ENCODE results near the gene TUSC2.

Gene TUSC2

GRCh38 chr3:50358911-50359759 is 31.1 kb upstream of the TUSC2 start, which contains the start of gene TMEM115:
TMEM115 (minus strand) TSS chr3:50359521; CDS start chr3:50359063, 458 bp downstream.
- peaks cover 24% of the 10 kb centered on the region for H3K36me3 Mint-ChIP-seq (ENCODE audit: low read depth)
- H3K27me3 Mint-ChIP-seq (ENCODE audit: low read depth) = no peaks in the 10 kb centered on the region
- peaks cover 32% of the 10 kb centered on the region for H3K4me1 Mint-ChIP-seq (ENCODE audit: low read depth)
- peak within 1 kb of the TSS; percentile 92 for H3K27ac Mint-ChIP-seq
- peak within 1 kb of the TSS; percentile 98 for H3K4me3 Mint-ChIP-seq
- no peaks in the 10 kb centered on the region for H3K9me3 Mint-ChIP-seq

GRCh38 chr3:50358355-50358910 is 30.4 kb upstream of the TUSC2 start:
- Mint-ChIP-seq H3K27ac (peak overlapping the region; percentile 69), H3K27me3 (ENCODE audit: low read depth) (no peaks in the 10 kb centered on the region), H3K9me3 (no peaks in the 10 kb centered on the region), H3K4me3 (peak overlapping the region; percentile 98), H3K4me1 (ENCODE audit: low read depth) (peaks cover 32% of the 10 kb centered on the region), H3K36me3 (ENCODE audit: low read depth) (peaks cover 24% of the 10 kb centered on the region)

GRCh38 chr3:50357481-50357880 is 29.5 kb upstream of the TUSC2 start:
- no peaks in the 10 kb centered on the region for H3K9me3 Mint-ChIP-seq
- peaks cover 32% of the 10 kb centered on the region for H3K4me1 Mint-ChIP-seq (ENCODE audit: low read depth)
- peaks cover 29% of the 10 kb centered on the region for H3K36me3 Mint-ChIP-seq (ENCODE audit: low read depth)
- no peak overlapping the region for H3K27ac Mint-ChIP-seq
- no peaks in the 10 kb centered on the region for H3K27me3 Mint-ChIP-seq (ENCODE audit: low read depth)
- H3K4me3 Mint-ChIP-seq = peak overlapping the region; percentile 98

- peaks cover 27% of the 10 kb centered on the region for H3K36me3 Mint-ChIP-seq (ENCODE audit: low read depth)
- peak overlapping the region; percentile 98 for H3K4me3 Mint-ChIP-seq
- peak overlapping the region; percentile 59 for H3K27ac Mint-ChIP-seq
- peaks cover 36% of the 10 kb centered on the region for H3K4me1 Mint-ChIP-seq (ENCODE audit: low read depth)
- no peaks in the 10 kb centered on the region for H3K27me3 Mint-ChIP-seq (ENCODE audit: low read depth)
- no peaks in the 10 kb centered on the region for H3K9me3 Mint-ChIP-seq
Measured at GRCh38 chr3:50356553-50356952, 28.5 kb upstream of the TUSC2 start.

GRCh38 chr3:50355829-50356552 is 28.0 kb upstream of the TUSC2 start:
- H3K4me3 Mint-ChIP-seq = peak overlapping the region; percentile 98
- H3K36me3 Mint-ChIP-seq (ENCODE audit: low read depth) = peaks cover 33% of the 10 kb centered on the region
- H3K27me3 Mint-ChIP-seq (ENCODE audit: low read depth) = no peaks in the 10 kb centered on the region
- peak overlapping the region; percentile 59 for H3K27ac Mint-ChIP-seq
- peaks cover 42% of the 10 kb centered on the region for H3K4me1 Mint-ChIP-seq (ENCODE audit: low read depth)
- H3K9me3 Mint-ChIP-seq = no peaks in the 10 kb centered on the region

GRCh38 chr3:50354850-50355249 is 26.8 kb upstream of the TUSC2 start:
- H3K4me1 Mint-ChIP-seq (ENCODE audit: low read depth) = peaks cover 48% of the 10 kb centered on the region
- no peaks in the 10 kb centered on the region for H3K9me3 Mint-ChIP-seq
- H3K27me3 Mint-ChIP-seq (ENCODE audit: low read depth) = no peaks in the 10 kb centered on the region
- no peak overlapping the region for H3K27ac Mint-ChIP-seq
- peaks cover 37% of the 10 kb centered on the region for H3K36me3 Mint-ChIP-seq (ENCODE audit: low read depth)
- no peak overlapping the region for H3K4me3 Mint-ChIP-seq

- peaks cover 46% of the 10 kb centered on the region for H3K4me1 Mint-ChIP-seq (ENCODE audit: low read depth)
- peak overlapping the region; percentile 7 for H3K4me3 Mint-ChIP-seq
- H3K9me3 Mint-ChIP-seq = no peaks in the 10 kb centered on the region
- peak overlapping the region; percentile 53 for H3K27ac Mint-ChIP-seq
- H3K27me3 Mint-ChIP-seq (ENCODE audit: low read depth) = no peaks in the 10 kb centered on the region
- peaks cover 36% of the 10 kb centered on the region for H3K36me3 Mint-ChIP-seq (ENCODE audit: low read depth)
Measured at GRCh38 chr3:50354186-50354764, 26.3 kb upstream of the TUSC2 start.

GRCh38 chr3:50353245-50354004 is 25.4 kb upstream of the TUSC2 start:
- Mint-ChIP-seq H3K36me3 (ENCODE audit: low read depth) (peaks cover 35% of the 10 kb centered on the region), H3K27ac (no peak overlapping the region), H3K4me1 (ENCODE audit: low read depth) (peaks cover 47% of the 10 kb centered on the region), H3K27me3 (ENCODE audit: low read depth) (no peaks in the 10 kb centered on the region), H3K4me3 (no peak overlapping the region), H3K9me3 (no peaks in the 10 kb centered on the region)

- peaks cover 46% of the 10 kb centered on the region for H3K4me1 Mint-ChIP-seq (ENCODE audit: low read depth)
- H3K27me3 Mint-ChIP-seq (ENCODE audit: low read depth) = no peaks in the 10 kb centered on the region
- H3K9me3 Mint-ChIP-seq = no peaks in the 10 kb centered on the region
- no peak overlapping the region for H3K4me3 Mint-ChIP-seq
- peaks cover 37% of the 10 kb centered on the region for H3K36me3 Mint-ChIP-seq (ENCODE audit: low read depth)
- H3K27ac Mint-ChIP-seq = peak overlapping the region; percentile 31
Measured at GRCh38 chr3:50352781-50353180, 24.8 kb upstream of the TUSC2 start.

- H3K4me1 Mint-ChIP-seq (ENCODE audit: low read depth) = peaks cover 37% of the 10 kb centered on the region
- H3K27me3 Mint-ChIP-seq (ENCODE audit: low read depth) = no peaks in the 10 kb centered on the region
- H3K27ac Mint-ChIP-seq = peak overlapping the region; percentile 97
- peak overlapping the region; percentile 91 for H3K4me3 Mint-ChIP-seq
- H3K9me3 Mint-ChIP-seq = no peaks in the 10 kb centered on the region
- peaks cover 41% of the 10 kb centered on the region for H3K36me3 Mint-ChIP-seq (ENCODE audit: low read depth)
Measured at GRCh38 chr3:50351323-50351697, 23.3 kb upstream of the TUSC2 start.

- Mint-ChIP-seq H3K27me3 (ENCODE audit: low read depth) (no peaks in the 10 kb centered on the region), H3K4me3 (peak within 1 kb of the TSS; percentile 91), H3K27ac (peak within 1 kb of the TSS; percentile 97), H3K4me1 (ENCODE audit: low read depth) (peaks cover 40% of the 10 kb centered on the region), H3K36me3 (ENCODE audit: low read depth) (peaks cover 41% of the 10 kb centered on the region), H3K9me3 (no peaks in the 10 kb centered on the region)
Measured at GRCh38 chr3:50350527-50351322, 22.7 kb upstream of the TUSC2 start, which contains the start of the genes CYB561D2 and NPRL2. CYB561D2 (plus strand) TSS chr3:50350862; CDS start chr3:50351434, 572 bp downstream. NPRL2 (minus strand) TSS chr3:50350775; CDS start chr3:50350652, 123 bp downstream.

- Mint-ChIP-seq H3K4me1 (ENCODE audit: low read depth) (peaks cover 40% of the 10 kb centered on the region), H3K27me3 (ENCODE audit: low read depth) (no peaks in the 10 kb centered on the region), H3K36me3 (ENCODE audit: low read depth) (peaks cover 38% of the 10 kb centered on the region), H3K9me3 (no peaks in the 10 kb centered on the region), H3K27ac (peak overlapping the region; percentile 97), H3K4me3 (peak overlapping the region; percentile 91)
Measured at GRCh38 chr3:50350213-50350526, 22.1 kb upstream of the TUSC2 start.

- Mint-ChIP-seq H3K4me3 (no peak overlapping the region), H3K9me3 (no peaks in the 10 kb centered on the region), H3K4me1 (ENCODE audit: low read depth) (peaks cover 44% of the 10 kb centered on the region), H3K36me3 (ENCODE audit: low read depth) (peaks cover 26% of the 10 kb centered on the region), H3K27me3 (ENCODE audit: low read depth) (no peaks in the 10 kb centered on the region), H3K27ac (no peak overlapping the region)
Measured at GRCh38 chr3:50347187-50347813, 19.3 kb upstream of the TUSC2 start.
